ENCODE measurements around the gene BCORL1. TPM values are rescaled to one million over a fixed set of nuclear protein-coding genes. Genes with fewer than 3 reads are reported as not detected.

The BCORL1 gene
- total and polyA plus RNA-seq, 2 donors (not counting 3 experiments of a cell fraction or from before 2014, with no cell fraction given): 1.8 to 13.1 TPM

- ChIA-PET CTCF (interaction anchor here (0.7 kb wide), 1 partner anchor 84 kb away, joined by 3 read pairs; no protein-coding TSS in a partner anchor), POLR2A (no interaction called here)
- intact Hi-C loops (cut with micrococcal nuclease): no loop called here
Measured at GRCh38 chrX:130009658-130010223, 27.3 kb downstream of the BCORL1 start.

GRCh38 chrX:130012683-130013082, 30.2 kb downstream of the BCORL1 start:
- dilution Hi-C loops (cut with MboI; ENCODE audit: extremely low pct_ligation_motif_present, low sequenced_read_pairs) (no loop called here), intact Hi-C loops (cut with micrococcal nuclease) (no loop called here)
- ChIA-PET CTCF (interaction anchor here (0.7 kb wide), 1 partner anchor 87 kb away, joined by 3 read pairs; no protein-coding TSS in a partner anchor), POLR2A (no interaction called here)
- FAIRE-seq (no peak), DNase-seq (ENCODE audit: low read depth, low spot score) (no peak)
- no TSS peak for BruUV-seq (replicated peaks)
- H3K9ac ChIP-seq (replicated peaks; ENCODE audit: extremely low read depth, insufficient read depth, low read length): no peak overlapping the region
- no peak overlapping the region for H3K4me3 ChIP-seq (replicated peaks in 1 of 3; ENCODE audit: insufficient read depth in 1 of 3, low read depth in 1 of 3, low read length in 3 of 3)
- no peaks in the 10 kb centered on the region for H3K27me3 ChIP-seq (ENCODE audit: control insufficient read depth in 2 of 2, insufficient read depth in 2 of 2, low read length in 2 of 2)
- no peak overlapping the region for H3K27ac ChIP-seq (ENCODE audit: insufficient read depth, low read depth, low read length)
- no peak for TF ChIP-seq JUN (IDR thresholded peaks at IDR 0.05; ENCODE audit: borderline replicate concordance, insufficient read depth, insufficient read length, low read depth)
- TF ChIP-seq POLR2AphosphoS5 (IDR thresholded peaks at IDR 0.05; ENCODE audit: insufficient read depth, low read depth, low read length): no peak
- TF ChIP-seq MAX (IDR thresholded peaks at IDR 0.05; ENCODE audit: insufficient read depth, insufficient read length): no peak
- TF ChIP-seq FOS (IDR thresholded peaks at IDR 0.05; ENCODE audit: borderline replicate concordance, insufficient read depth, low read length): no peak
- TF ChIP-seq GATA2 (IDR thresholded peaks at IDR 0.05; ENCODE audit: insufficient read depth, insufficient read length, low read depth, low read length): no peak
- TF ChIP-seq MYC (IDR thresholded peaks at IDR 0.05; ENCODE audit: low read depth, low read length): no peak
- TF ChIP-seq CTCF (IDR thresholded peaks at IDR 0.05; ENCODE audit: extremely low read depth in 1 of 2, insufficient read depth in 1 of 2, low read depth in 1 of 2, low read length in 2 of 2): no peak
- TF ChIP-seq POLR2A (IDR thresholded peaks at IDR 0.05; ENCODE audit: low read depth, low read length): no peak
- TF ChIP-seq EZH2 (IDR thresholded peaks at IDR 0.05; ENCODE audit: borderline replicate concordance, low read depth, low read length, severe bottlenecking): no peak
- no peak overlapping the region for H3K4me2 ChIP-seq (ENCODE audit: insufficient read depth, low read length)
- no peak overlapping the region for H2AFZ ChIP-seq (ENCODE audit: low read depth, low read length)
- no peaks in the 10 kb centered on the region for H3K9me1 ChIP-seq (replicated peaks; ENCODE audit: control insufficient read depth, extremely low read depth, insufficient read depth, low read length)
- peaks cover 0 to 11% of the 10 kb centered on the region in 2 experiments for H3K36me3 ChIP-seq (ENCODE audit: control insufficient read depth in 2 of 2, extremely low read depth in 1 of 2, insufficient read depth in 2 of 2, low read length in 2 of 2)
- no peaks in the 10 kb centered on the region for H3K9me3 ChIP-seq (replicated peaks; ENCODE audit: control insufficient read depth, insufficient read depth, low read length)
- H4K20me1 ChIP-seq (replicated peaks; ENCODE audit: control insufficient read depth, extremely low read depth, insufficient read depth, low read length): no peaks in the 10 kb centered on the region
- no peaks in the 10 kb centered on the region for H3K4me1 ChIP-seq (ENCODE audit: control insufficient read depth, extremely low read depth, insufficient read depth, low read length)
- H3K79me2 ChIP-seq (ENCODE audit: control insufficient read depth, insufficient read depth, low read length): no peaks in the 10 kb centered on the region

More at GRCh38 chrX:130009658-130010223, 27.3 kb downstream of the BCORL1 start:
- H3K9me1 ChIP-seq (replicated peaks; ENCODE audit: control insufficient read depth, extremely low read depth, insufficient read depth, low read length): no peaks in the 10 kb centered on the region
- TF ChIP-seq POLR2AphosphoS5 (IDR thresholded peaks at IDR 0.05; ENCODE audit: insufficient read depth, low read depth, low read length) (no peak), CTCF (IDR thresholded peaks at IDR 0.05; ENCODE audit: extremely low read depth in 1 of 2, insufficient read depth in 1 of 2, low read depth in 1 of 2, low read length in 2 of 2) (no peak)
- no peaks in the 10 kb centered on the region for H3K79me2 ChIP-seq (ENCODE audit: control insufficient read depth, insufficient read depth, low read length)
- no peak overlapping the region for H3K4me2 ChIP-seq (ENCODE audit: insufficient read depth, low read length)
- H3K9ac ChIP-seq (replicated peaks; ENCODE audit: extremely low read depth, insufficient read depth, low read length): no peak overlapping the region
- dilution Hi-C loops (cut with MboI; ENCODE audit: extremely low pct_ligation_motif_present, low sequenced_read_pairs): no loop called here
- H3K9me3 ChIP-seq (replicated peaks; ENCODE audit: control insufficient read depth, insufficient read depth, low read length): no peaks in the 10 kb centered on the region
- DNase-seq (ENCODE audit: low read depth, low spot score): no peak
- H3K36me3 ChIP-seq (ENCODE audit: control insufficient read depth in 2 of 2, extremely low read depth in 1 of 2, insufficient read depth in 2 of 2, low read length in 2 of 2): peaks cover 0 to 9% of the 10 kb centered on the region in 2 experiments
- no TSS peak for BruUV-seq (replicated peaks)
- no peak overlapping the region for H3K27ac ChIP-seq (ENCODE audit: insufficient read depth, low read depth, low read length)
- no peak overlapping the region for H2AFZ ChIP-seq (ENCODE audit: low read depth, low read length)
- H3K27me3 ChIP-seq (ENCODE audit: control insufficient read depth in 2 of 2, insufficient read depth in 2 of 2, low read length in 2 of 2): no peaks in the 10 kb centered on the region
- FAIRE-seq: no peak
- no peaks in the 10 kb centered on the region for H3K4me1 ChIP-seq (ENCODE audit: control insufficient read depth, extremely low read depth, insufficient read depth, low read length)
- no peak overlapping the region for H3K4me3 ChIP-seq (replicated peaks in 1 of 3; ENCODE audit: insufficient read depth in 1 of 3, low read depth in 1 of 3, low read length in 3 of 3)
- no peaks in the 10 kb centered on the region for H4K20me1 ChIP-seq (replicated peaks; ENCODE audit: control insufficient read depth, extremely low read depth, insufficient read depth, low read length)

Measured in endothelial cell of umbilical vein (primary cell).